GM18498 (cell line): ENCODE results near the gene NOCT.
A peak's percentile ranks its signal among the peaks of the same experiment; 100 is the strongest.
"Not testable (repeated sequence)": the region's sequence is repeated elsewhere in the genome, so short reads cannot be mapped to it uniquely, and the experiment has no call there.

Experiments used
- ATAC-seq: cut with Tn5 transposase; IDR thresholded peaks from one replicate; pipeline ENCODE4 v1.9.1; 2021; ENCODE audit warnings: mild to moderate bottlenecking, moderate library complexity; ENCODE audit not compliant: unreplicated experiment

NOCT gene

GRCh38 chr4:139042981-139043460 is 27.4 kb downstream of the NOCT start:
- ATAC-seq: no peak

- ATAC-seq: no peak
Measured at GRCh38 chr4:139044291-139044690, 28.7 kb downstream of the NOCT start.

DNA sequence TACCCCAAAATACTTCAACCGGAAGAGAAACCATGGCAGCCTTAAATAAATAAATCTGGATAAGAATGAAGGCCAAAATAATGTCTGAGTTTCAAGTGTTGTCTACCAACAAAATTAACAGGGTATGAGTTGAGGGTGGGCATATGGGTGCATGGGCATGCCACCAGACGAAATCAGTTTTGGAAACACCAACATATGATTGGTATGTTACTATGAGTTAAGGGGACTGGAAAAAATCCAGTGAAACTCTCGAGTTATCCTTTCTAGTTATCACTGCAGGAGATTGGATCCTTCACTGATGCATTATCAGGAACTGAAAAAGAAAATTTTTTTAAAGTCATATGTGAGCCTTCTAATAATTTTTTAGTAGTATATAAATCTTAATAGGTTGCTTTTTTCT is 32.4 kb downstream of the NOCT start:
- ATAC-seq: no peak

DNA sequence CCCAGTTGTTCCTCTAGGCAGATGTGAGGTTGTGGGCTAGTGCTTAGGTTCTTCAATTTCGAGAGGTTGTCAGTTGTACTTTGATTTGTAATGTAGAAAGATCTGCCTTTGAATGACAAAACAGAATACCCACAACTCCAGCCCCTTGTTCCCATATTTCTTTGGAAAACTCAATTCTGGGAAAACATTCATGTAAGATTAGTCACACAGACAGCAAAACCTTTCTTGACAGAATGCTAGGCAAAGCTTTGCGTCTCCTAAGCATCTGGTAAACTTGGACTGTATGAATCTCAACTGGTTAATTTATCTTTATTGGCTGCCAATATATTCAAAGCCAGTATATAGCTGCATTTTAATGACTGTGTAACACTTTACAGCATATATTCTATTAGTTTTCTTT is 34.9 kb downstream of the NOCT start:
- no peak for ATAC-seq

DNA sequence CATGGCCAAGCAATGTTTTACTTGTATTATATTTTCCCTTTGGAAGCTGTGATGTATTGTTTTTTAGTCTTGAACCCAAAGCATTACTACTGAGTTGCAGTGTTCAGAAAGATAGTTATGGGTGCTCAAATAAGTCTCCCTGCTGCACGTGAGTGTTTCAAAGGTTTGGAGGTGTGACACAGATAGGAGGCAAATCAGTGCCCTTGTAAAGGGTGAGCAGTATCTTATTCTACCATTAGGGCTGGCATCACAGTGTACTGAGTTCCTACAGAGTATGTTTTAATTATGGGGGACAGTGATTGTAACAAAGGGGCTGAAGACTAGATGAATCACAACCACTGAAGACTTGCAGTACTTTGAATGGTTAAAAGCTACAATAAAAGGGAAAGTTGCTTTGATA is 38.3 kb downstream of the NOCT start:
- ATAC-seq: no peak

GRCh38 chr4:139054791-139055505 is 39.4 kb downstream of the NOCT start:
- no peak for ATAC-seq

GRCh38 chr4:139059026-139059425 is 43.4 kb downstream of the NOCT start:
- ATAC-seq: not testable (repeated sequence)

DNA sequence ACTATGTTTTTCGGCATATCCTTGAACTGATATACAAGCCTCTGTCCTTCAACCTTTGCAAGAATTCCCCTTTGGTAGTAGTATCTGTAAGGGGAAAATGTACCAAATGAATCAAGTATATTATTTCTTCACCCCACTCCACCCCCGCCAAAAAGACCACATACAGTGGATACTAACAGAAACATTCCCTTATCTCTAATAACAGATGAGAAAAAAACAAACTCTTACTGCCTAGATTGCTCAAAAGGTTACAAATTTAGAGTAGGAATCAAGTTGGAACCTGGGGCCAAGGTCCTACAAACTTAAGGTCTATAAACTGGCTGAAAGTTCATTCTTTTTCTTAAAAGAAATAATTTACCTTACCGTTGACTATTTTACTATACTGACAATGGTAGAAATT is 45.0 kb downstream of the NOCT start:
- no peak for ATAC-seq

DNA sequence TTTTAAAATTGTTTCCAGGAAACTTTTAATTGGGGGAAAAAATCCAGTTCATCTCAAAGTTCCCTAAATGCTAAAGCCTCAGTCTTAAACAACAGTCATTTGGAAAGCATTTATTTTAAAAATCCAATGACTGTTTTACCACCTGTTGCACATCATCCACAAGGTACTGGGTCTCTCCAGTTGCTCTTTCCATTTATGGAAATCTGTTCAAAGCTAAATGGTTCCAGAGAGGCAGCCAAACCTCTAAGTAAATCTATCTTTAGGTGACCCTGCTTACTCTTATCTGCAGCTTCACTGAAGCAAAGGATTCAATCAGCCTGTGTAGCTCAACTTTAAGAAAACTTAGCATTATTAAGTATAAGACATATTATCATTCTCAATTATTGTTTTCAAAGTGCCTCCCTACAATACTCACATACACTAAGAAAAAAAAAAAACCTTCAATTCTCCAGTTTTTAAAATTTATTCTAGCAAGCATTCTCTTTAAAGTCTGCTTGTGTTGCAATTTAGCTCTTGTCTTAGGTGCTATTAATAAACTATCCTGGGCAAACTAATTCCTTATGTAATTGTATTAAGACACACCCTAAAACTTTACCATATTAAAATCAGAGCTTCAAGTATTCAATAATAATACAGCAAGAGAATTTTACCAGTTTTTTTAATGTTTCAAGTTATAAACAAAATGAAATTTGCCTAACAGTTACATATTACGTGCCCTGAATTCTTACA is 60.6 kb downstream of the NOCT start:
- ATAC-seq: no peak

GRCh38 chr4:139077567-139078355 is 62.2 kb downstream of the NOCT start:
- ATAC-seq: no peak

GRCh38 chr4:139078926-139079325 is 63.3 kb downstream of the NOCT start:
- ATAC-seq: no peak

DNA sequence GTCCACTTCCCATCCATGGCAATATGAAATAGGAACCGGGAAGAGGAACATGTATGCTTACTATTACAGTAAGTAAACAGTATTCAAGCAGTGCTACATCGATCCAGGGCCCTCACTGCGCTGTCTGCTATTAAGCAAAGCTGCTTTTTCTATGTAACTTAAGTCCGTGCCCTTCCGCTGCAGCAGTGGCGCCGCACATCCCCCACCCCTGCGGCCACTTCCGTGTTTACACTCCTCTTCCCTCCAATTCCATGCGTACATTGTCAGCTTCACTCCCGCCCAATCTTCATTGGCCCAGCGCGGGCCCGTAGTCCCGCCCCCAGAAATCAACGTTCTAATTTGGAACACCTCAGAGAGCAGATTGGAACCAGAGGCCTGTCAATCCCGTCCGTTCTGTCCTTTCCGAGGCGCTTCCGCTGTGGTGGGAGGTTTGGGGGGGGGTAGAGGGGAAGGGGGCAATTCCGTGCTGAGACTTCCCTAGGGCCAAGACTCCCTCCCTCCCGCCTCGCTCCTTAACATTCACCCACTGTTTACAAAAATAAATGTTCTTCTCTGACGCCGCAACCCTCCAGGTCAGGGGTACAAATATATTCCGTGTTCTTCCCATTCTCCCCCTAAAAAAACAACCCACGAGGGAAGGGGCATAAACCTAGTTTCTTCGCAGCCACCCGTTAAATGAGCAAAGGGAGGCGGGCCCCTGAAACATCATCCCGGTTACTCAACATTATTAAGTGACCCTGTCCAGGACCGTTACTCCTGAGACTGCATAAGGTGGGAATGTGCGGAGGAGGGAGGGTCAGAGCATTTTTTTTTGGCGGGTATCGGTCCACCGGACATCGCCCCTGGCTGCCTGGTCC is 67.4 kb downstream of the NOCT start:
- peak; percentile 81 for ATAC-seq

- peak; percentile 38 for ATAC-seq
Measured at GRCh38 chr4:139083607-139083955, 68.0 kb downstream of the NOCT start.

DNA sequence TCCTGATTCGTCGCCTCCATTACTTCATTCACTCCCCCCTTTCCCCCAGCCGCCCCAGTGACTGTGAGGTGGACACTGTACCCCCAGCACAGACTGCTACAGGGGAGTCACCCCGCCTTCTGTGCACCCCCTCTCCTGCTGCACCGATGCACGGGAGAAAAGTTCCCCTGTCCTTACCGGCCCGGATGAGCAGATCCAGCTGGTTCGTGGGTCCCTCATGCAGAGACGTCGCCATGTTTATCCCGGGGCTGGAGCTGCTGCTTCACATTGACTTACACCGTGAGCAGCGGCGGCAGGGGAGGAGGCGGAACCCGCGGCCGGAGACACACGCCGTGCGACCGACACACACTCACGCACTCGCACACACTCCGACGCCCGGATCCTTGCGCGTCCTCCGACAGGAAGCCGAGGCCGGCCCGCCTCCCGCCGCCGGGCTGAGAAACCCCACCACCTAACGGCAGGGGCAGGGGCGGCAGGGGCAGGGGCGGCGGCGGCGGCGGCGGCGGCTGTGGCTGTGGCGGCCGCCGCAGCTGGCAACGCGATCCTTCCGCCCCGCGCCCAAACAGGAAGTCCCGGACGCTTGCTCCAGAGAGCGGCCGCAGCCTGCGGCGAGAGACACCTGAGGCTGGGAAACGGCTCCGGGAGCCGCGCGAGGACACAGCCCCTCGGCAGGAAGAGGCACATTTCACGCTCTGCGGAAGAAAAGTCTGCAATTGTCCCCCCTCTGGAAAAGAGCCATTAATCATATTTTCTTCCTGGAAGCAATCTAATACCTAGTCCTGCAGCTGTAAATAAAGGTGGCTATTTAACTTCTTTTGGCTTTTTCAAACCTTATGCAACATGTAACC is 68.6 kb downstream of the NOCT start:
- peak; percentile 66 for ATAC-seq

DNA sequence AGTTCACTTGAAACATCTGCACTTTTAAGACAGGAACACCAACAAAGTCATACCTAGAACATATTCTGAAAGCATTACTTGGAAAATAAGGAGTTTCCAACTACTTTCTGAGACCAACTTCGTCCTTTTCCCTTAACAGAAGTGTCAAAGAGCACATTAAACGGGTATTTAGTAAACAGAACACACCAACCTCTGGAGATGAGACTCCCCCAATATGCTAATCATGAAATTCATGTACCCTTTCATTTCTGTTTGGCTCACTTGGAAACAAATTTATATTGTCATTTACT is 69.2 kb downstream of the NOCT start:
- ATAC-seq: no peak

- no peak for ATAC-seq
Measured at GRCh38 chr4:139085141-139085540, 69.6 kb downstream of the NOCT start.

DNA sequence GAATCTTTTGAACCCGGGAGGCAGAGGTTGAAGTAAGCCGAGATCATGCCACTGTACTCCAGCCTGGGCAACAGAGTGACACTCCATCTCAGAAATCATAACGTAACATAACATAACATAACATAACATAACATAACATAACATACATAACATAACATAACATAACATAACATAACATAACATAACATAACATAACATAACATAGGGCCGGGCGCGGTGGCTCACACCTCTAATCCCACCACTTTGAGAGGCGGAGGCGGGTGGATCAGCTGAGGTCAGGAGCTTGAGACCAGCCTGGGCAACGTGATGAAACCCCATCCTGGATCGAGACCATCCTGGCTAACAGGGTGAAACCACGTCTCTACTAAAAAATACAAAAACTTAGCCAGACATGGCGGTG is 76.7 kb downstream of the NOCT start:
- no peak for ATAC-seq
